HEK293 (cell line): ENCODE results near the gene HMGA1.

Experiments used
- CTCF ChIA-PET: fragments of 350-600 bp; formaldehyde crosslinking; extraction: SDS; loops from one replicate; lab custom pipeline; 2021; ENCODE audit warnings: antibody characterized with exemption; lab: Yijun Ruan, JAX
- POLR2A ChIA-PET: fragments of 300-600 bp; formaldehyde crosslinking; extraction: SDS; loops from one replicate; lab custom pipeline; 2020; ENCODE audit warnings: antibody characterized with exemption, inconsistent platforms; lab: Yijun Ruan, JAX
- H3K27ac ChIP-seq: fragments of 200-500 bp; sonication (Bioruptor generic); 2 replicates; pipeline ENCODE4 v1.5.1; 2014; ENCODE audit warnings: low read depth, low read length, control low read depth, inconsistent platforms; ENCODE audit errors: extremely low read depth
- H3K36me3 ChIP-seq, 2 experiments: fragments of 200-500 bp in 1 of 2; sonication (Bioruptor generic) in 1 of 2; 1 replicate in 1 of 2; 2 replicates in 1 of 2; pipeline ENCODE4 v1.5.1; 2014 to 2017; ENCODE audit warnings: inconsistent platforms in 2 of 2, low read length in 2 of 2; ENCODE audit not compliant: control insufficient read depth in 2 of 2, insufficient read depth in 1 of 2
- H3K4me1 ChIP-seq: fragments of 200-500 bp; sonication (Bioruptor generic); 2 replicates; pipeline ENCODE4 v1.5.1; 2014; ENCODE audit warnings: mild to moderate bottlenecking, low read length, inconsistent platforms; ENCODE audit not compliant: control insufficient read depth, insufficient read depth
- H3K4me3 ChIP-seq: 2 replicates; pipeline ENCODE4 v1.5.1; 2011; ENCODE audit warnings: low read depth, mild to moderate bottlenecking, control low read depth, low read length, moderate library complexity
- H3K9me3 ChIP-seq: fragments of 200-500 bp; sonication (Bioruptor generic); 2 replicates; pipeline ENCODE4 v1.5.1; 2014; ENCODE audit warnings: low read depth, low read length, inconsistent platforms; ENCODE audit not compliant: control insufficient read depth, insufficient read depth
- IKZF3 ChIP-seq: fragments of 450-650 bp; IDR thresholded peaks from 2 replicates; pipeline ENCODE4 v1.5.0; 2018; ENCODE audit warnings: missing biosample characterization, mild to moderate bottlenecking, missing genetic modification characterization, moderate library complexity
- KLF7 ChIP-seq: fragments of 450-650 bp; formaldehyde crosslinking; IDR thresholded peaks from 2 replicates; pipeline ENCODE4 v1.5.1; 2016; ENCODE audit warnings: missing biosample characterization, missing genetic modification characterization, borderline replicate concordance
- KLF8 ChIP-seq: fragments of 450-650 bp; formaldehyde crosslinking; IDR thresholded peaks from 2 replicates; pipeline ENCODE4 v1.5.1; 2016; ENCODE audit warnings: missing biosample characterization, missing genetic modification characterization
- MZF1 ChIP-seq: fragments of 450-650 bp; formaldehyde crosslinking; IDR thresholded peaks from 2 replicates; pipeline ENCODE4 v1.5.1; 2017; ENCODE audit warnings: missing biosample characterization, missing genetic modification characterization, borderline replicate concordance
- SETDB1 ChIP-seq: IDR thresholded peaks from one replicate; pipeline ENCODE4 v1.6.1; 2017; ENCODE audit warnings: mild to moderate bottlenecking, low read length, moderate library complexity, mixed read lengths; ENCODE audit not compliant: insufficient read length
- SP2 ChIP-seq: fragments of 450-650 bp; formaldehyde crosslinking; IDR thresholded peaks from 2 replicates; pipeline ENCODE4 v1.5.1; 2016; ENCODE audit warnings: missing biosample characterization, missing genetic modification characterization
- SP7 ChIP-seq: fragments of 450-650 bp; formaldehyde crosslinking; IDR thresholded peaks from 2 replicates; pipeline ENCODE4 v1.5.1; 2016; ENCODE audit warnings: missing biosample characterization, missing genetic modification characterization
- WT1 ChIP-seq: fragments of 450-650 bp; formaldehyde crosslinking; IDR thresholded peaks from 2 replicates; pipeline ENCODE4 v1.5.1; 2016; ENCODE audit warnings: missing biosample characterization, missing genetic modification characterization
- ZBTB49 ChIP-seq: fragments of 450-650 bp; formaldehyde crosslinking; IDR thresholded peaks from 2 replicates; pipeline ENCODE4 v1.5.1; 2016; ENCODE audit warnings: missing biosample characterization, missing genetic modification characterization, low read depth
- ZFP69B ChIP-seq: fragments of 450-650 bp; formaldehyde crosslinking; IDR thresholded peaks from 2 replicates; pipeline ENCODE4 v1.5.1; 2016; ENCODE audit warnings: missing biosample characterization, missing genetic modification characterization
- ZNF202 ChIP-seq: fragments of 450-650 bp; formaldehyde crosslinking; IDR thresholded peaks from 2 replicates; pipeline ENCODE4 v1.5.1; 2016; ENCODE audit warnings: missing biosample characterization, missing genetic modification characterization, borderline replicate concordance
- ZNF366 ChIP-seq: fragments of 450-650 bp; formaldehyde crosslinking; conservative IDR thresholded peaks from 2 replicates; pipeline ENCODE4 v1.5.1; 2016; ENCODE audit warnings: missing biosample characterization, missing genetic modification characterization
- ZNF394 ChIP-seq: fragments of 450-650 bp; formaldehyde crosslinking; IDR thresholded peaks from 2 replicates; pipeline ENCODE4 v1.5.1; 2016; ENCODE audit warnings: missing biosample characterization, missing genetic modification characterization, mild to moderate bottlenecking, moderate library complexity, borderline replicate concordance
- ZNF426 ChIP-seq: fragments of 450-650 bp; formaldehyde crosslinking; IDR thresholded peaks from 2 replicates; pipeline ENCODE4 v1.5.1; 2017; ENCODE audit warnings: missing biosample characterization, missing genetic modification characterization, mild to moderate bottlenecking, inconsistent platforms, moderate library complexity
- ZNF571 ChIP-seq: fragments of 450-650 bp; formaldehyde crosslinking; IDR thresholded peaks from 2 replicates; pipeline ENCODE4 v1.5.0; 2017; ENCODE audit warnings: missing biosample characterization, missing genetic modification characterization
- ZNF670 ChIP-seq: fragments of 450-650 bp; formaldehyde crosslinking; IDR thresholded peaks from 2 replicates; pipeline ENCODE4 v1.5.1; 2016; ENCODE audit warnings: missing biosample characterization, missing genetic modification characterization, low read depth
- ZNF692 ChIP-seq: fragments of 450-650 bp; formaldehyde crosslinking; IDR thresholded peaks from 2 replicates; pipeline ENCODE4 v1.5.1; 2016; ENCODE audit warnings: missing biosample characterization, missing genetic modification characterization
- ZNF792 ChIP-seq: fragments of 450-650 bp; formaldehyde crosslinking; IDR thresholded peaks from 2 replicates; pipeline ENCODE4 v1.5.1; 2016; ENCODE audit warnings: missing biosample characterization, missing genetic modification characterization
- TF ChIP-seq, protein P1 (sequence below): fragments of 450-650 bp; formaldehyde crosslinking; IDR thresholded peaks from 2 replicates; pipeline ENCODE4 v1.5.1; 2016; ENCODE audit warnings: missing biosample characterization, missing genetic modification characterization

The HMGA1 gene

GRCh38 chr6:34246563-34247391, 10.1 kb downstream of the HMGA1 start (continued):
- TF ChIP-seq ZNF792 (tag by site-specific recombination) (no peak), ZNF571 (tag by site-specific recombination) (no peak), WT1 (tag by site-specific recombination) (peak; percentile 8; the same call in 1 of the 2 replicates), ZNF426 (tag by site-specific recombination) (no peak)

- Histone ChIP-seq H3K27ac (no peak overlapping the region), H3K4me3 (no peak overlapping the region), H3K36me3 (peaks cover 0 to 25% of the 10 kb centered on the region in 2 experiments; a peak in 1 of 3 replicates), H3K4me1 (peaks cover 3% of the 10 kb centered on the region), H3K9me3 (no peaks in the 10 kb centered on the region)
- ChIA-PET POLR2A (interaction anchor here (1.4 to 4.5 kb wide), 4 partner anchors 24 to 178 kb away, joined by 5 to 54 read pairs (median 16); partner anchors contain the start of gene RPS10), CTCF (interaction anchor here (0.5 to 4.9 kb wide), 14 partner anchors 11 to 1708 kb away, joined by 3 to 101 read pairs (median 6); partner anchors contain the start of genes HMGA1 and NUDT3)
- TF ChIP-seq KLF8 (tag by site-specific recombination) (peak; percentile 14; the same call in 1 of the 2 replicates), MZF1 (tag by site-specific recombination) (peak; percentile 20; the same call in 1 of the 2 replicates), ZNF692 (peak; percentile 63), ZNF202 (tag by site-specific recombination) (no peak), ZBTB49 (tag by site-specific recombination) (no peak), ZNF366 (tag by site-specific recombination) (0 out of 2 replicates have a peak, but pooled peaks have one; percentile 14), ZFP69B (tag by site-specific recombination) (peak; percentile 75), ZNF394 (0 out of 2 replicates have a peak, but pooled peaks have one; percentile 15), IKZF3 (peak; percentile 81), SP7 (tag by site-specific recombination) (no peak), SETDB1 (no peak), KLF7 (tag by site-specific recombination) (no peak), ZNF670 (tag by site-specific recombination) (no peak), SP2 (peak; percentile 23)
- TF ChIP-seq, protein P1, sequence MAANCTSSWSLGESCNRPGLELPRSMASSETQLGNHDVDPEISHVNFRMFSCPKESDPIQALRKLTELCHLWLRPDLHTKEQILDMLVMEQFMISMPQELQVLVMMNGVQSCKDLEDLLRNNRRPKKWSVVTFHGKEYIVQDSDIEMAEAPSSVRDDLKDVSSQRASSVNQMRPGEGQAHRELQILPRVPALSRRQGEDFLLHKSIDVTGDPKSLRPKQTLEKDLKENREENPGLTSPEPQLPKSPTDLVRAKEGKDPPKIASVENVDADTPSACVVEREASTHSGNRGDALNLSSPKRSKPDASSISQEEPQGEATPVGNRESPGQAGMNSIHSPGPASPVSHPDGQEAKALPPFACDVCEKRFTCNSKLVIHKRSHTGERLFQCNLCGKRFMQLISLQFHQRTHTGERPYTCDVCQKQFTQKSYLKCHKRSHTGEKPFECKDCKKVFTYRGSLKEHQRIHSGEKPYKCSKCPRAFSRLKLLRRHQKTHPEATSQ (tag by site-specific recombination): no peak
Observed at GRCh38 chr6:34247481-34248197, 11.0 kb downstream of the HMGA1 start.
